Measurements from ENCODE around the gene ADAM19.
"Not testable (repeated sequence)": the region's sequence is repeated elsewhere in the genome, so short reads cannot be mapped to it uniquely, and the experiment has no call there.

The ADAM19 gene

GRCh38 chr5:157431544-157432200, 143.9 kb downstream of the ADAM19 start:
- DNase-seq (ENCODE audit: low read depth, low spot score) = peak; percentile 68

DNA sequence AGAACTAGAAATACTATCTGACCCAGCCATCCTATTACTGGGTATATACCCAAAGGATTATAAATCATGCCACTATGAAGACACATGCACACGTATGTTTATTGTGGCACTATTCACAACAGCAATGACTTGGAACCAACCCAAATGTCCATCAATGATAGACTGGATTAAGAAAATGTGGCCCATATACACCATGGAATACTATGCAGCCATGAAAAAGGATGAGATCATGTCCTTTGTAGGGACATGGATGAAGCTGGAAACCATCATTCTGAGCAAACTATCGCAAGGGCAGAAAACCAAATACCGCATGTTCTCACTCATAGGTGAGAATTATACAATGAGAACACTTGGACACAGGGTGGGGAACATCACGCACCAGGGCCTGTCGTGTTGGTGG, 145.7 kb downstream of the ADAM19 start:
- DNase-seq (ENCODE audit: low read depth, low spot score) = not testable (repeated sequence)
